BE2C (cell line): ENCODE results near the gene DMAC2.
"Not testable (repeated sequence)": the region's sequence is repeated elsewhere in the genome, so short reads cannot be mapped to it uniquely, and the experiment has no call there.

Source experiments
- DNase-seq: peaks from one replicate; pipeline ENCODE4 v3.0.0-alpha.2; 2020
- H3K27me3 ChIP-seq: fragments of 250-450 bp; sonication (Bioruptor Pico); 2 replicates; pipeline ENCODE4 v1.5.1; 2020; ENCODE audit warnings: mild to moderate bottlenecking
- H3K36me3 ChIP-seq: fragments of 250-450 bp; sonication (Bioruptor Pico); 2 replicates; pipeline ENCODE4 v1.5.1; 2020; ENCODE audit warnings: mild to moderate bottlenecking
- H3K4me1 ChIP-seq: fragments of 250-450 bp; sonication (Bioruptor Pico); 2 replicates; pipeline ENCODE4 v1.5.1; 2020
- H3K4me3 ChIP-seq: 2 replicates; pipeline ENCODE4 v1.5.1; 2011; ENCODE audit warnings: low read depth, low read length
- H3K9me3 ChIP-seq: fragments of 250-450 bp; sonication (Bioruptor Pico); 2 replicates; pipeline ENCODE4 v1.5.1; 2020
- CTCF ChIP-seq: IDR thresholded peaks from 2 replicates; pipeline ENCODE4 v1.5.1; 2012; ENCODE audit warnings: mild to moderate bottlenecking, low read depth, low read length

The DMAC2 gene

DNA sequence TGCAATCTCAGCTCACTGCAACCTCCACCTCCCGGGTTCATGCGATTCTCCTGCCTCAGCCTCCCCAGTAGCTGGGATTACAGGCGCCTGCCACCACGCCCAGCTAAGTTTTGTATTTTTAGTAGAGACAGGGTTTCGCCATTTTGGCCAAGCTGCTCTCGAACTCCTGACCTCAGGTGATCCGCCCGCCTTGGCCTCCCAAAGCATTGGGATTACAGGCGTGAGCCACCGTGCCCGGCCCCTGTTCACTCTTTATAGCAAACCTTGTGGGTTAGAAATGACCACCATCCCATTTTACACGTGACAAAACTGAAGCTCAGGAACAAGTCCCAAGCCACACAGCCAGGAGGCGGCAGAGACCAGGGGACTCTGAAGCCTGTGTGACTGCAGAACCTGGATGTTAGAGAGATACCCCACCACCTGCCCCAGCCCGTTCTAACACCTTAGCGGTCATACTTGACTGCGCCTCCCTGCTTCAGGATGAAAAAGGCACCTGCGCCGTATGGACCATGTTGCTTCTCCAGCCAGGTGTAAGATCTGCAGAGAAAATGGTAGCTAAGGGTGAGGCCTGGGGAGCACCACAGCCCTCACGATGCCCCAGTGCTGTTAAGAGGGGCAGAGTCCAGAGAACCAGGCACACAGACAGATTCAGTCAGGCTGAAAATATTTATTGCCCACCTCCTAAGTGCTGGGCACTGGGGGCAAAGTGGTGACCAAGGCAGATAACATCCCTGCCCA is 3.6 kb downstream of the DMAC2 start:
- no peaks in the 10 kb centered on the region for H3K4me1 ChIP-seq
- H3K4me3 ChIP-seq = no peak overlapping the region
- H3K9me3 ChIP-seq = no peaks in the 10 kb centered on the region
- no peak for DNase-seq
- H3K27me3 ChIP-seq = no peaks in the 10 kb centered on the region
- peaks cover 25% of the 10 kb centered on the region for H3K36me3 ChIP-seq
- TF ChIP-seq CTCF = no peak

GRCh38 chr19:41435376-41435775 is 4.3 kb downstream of the DMAC2 start:
- H3K4me1 ChIP-seq, DNase-seq, H3K9me3 ChIP-seq, H3K27me3 ChIP-seq, H3K4me3 ChIP-seq: not testable (repeated sequence)
- H3K36me3 ChIP-seq = peaks cover 29% of the 10 kb centered on the region

DNA sequence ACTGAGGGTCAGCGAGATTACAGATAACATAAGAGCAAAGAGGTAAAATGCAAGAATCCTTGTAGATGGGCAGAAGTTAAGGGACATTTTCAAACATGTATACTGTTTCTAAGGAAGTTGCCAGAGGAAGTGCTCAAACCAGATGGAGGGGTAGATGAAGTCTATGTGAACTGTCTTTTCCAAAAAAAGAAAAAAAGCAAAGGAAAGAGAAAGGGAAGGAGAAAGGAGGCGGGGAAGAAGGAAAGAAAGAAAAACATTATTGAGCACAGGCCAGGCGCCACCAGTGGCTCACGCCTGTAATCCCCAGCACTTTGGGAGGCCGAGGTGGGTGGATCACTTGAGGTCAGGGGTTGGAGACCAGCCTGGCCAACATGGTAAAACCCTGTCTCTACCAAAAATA is 5.3 kb downstream of the DMAC2 start:
- no peaks in the 10 kb centered on the region for H3K27me3 ChIP-seq
- H3K36me3 ChIP-seq = peaks cover 29% of the 10 kb centered on the region
- H3K9me3 ChIP-seq = no peaks in the 10 kb centered on the region
- H3K4me1 ChIP-seq = no peaks in the 10 kb centered on the region
- TF ChIP-seq CTCF = no peak
- DNase-seq = no peak
- no peak overlapping the region for H3K4me3 ChIP-seq

DNA sequence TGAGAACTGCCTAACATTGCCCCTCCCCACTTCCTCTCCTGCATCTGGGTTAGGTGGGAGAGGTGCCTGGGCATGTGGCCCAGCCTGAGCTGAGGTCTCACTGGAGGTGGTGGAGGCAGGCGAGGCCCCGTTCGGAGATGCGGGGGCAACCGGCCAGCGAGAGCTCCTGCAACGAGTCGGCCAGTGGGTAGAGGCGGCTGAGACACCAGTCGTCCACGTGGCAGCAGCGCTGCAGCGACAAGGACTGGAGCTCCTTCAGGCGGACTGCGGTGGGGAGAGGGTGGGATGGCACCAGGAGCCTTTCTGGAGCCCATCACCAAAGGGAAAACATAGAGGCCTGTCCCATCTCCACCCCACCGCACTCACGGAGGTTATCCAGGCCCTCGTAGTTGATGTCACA is 6.5 kb downstream of the DMAC2 start:
- no peak for TF ChIP-seq CTCF
- H3K4me3 ChIP-seq = no peak overlapping the region
- H3K9me3 ChIP-seq = no peaks in the 10 kb centered on the region
- H3K4me1 ChIP-seq = no peaks in the 10 kb centered on the region
- no peaks in the 10 kb centered on the region for H3K27me3 ChIP-seq
- peaks cover 29% of the 10 kb centered on the region for H3K36me3 ChIP-seq
- no peak for DNase-seq

DNA sequence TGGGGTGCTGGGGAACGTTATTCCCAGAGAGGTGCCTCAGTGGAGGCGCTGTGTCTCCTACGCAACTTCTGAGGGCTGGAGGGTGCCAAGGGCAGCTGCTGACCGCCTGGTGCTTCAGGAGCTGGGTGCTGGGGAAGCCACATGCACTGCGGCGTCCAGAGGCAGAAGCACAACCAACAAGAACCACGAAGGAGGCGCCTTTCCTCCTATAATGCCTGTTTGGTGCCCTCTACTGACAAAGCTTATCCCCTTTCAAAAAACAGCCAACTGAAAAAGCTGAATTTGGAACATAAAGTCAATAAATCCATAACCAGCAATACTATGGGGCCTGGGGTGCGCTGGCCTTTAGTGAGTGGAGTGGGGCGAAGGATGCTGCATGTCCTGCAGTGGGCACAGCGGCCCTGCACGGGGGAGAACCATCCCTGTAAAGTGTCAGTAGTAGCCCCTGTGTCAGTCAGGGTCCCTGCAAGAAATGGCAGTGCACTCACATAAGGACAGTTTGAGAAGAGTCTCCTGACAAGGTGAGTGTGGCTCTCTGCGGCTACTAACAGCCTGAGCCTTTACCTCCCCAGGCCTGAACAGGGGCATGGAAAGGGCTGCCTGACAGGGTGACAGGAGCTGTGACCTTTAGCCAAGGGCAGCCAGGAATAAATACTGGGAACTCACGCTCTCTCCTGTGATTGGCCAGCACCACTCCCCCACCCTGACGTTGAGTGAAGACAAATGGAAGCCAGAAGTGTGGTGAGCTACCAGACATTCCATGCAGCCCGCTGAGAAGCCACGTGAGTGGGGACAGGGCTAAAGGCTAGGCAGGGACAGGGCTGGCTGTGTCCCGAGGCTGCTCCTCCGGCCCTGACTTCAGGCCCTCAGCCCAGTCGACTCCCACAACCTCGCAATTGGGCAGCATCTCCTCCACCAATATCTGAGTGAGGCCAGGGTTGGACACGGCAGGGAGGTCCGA is 8.0 kb downstream of the DMAC2 start:
- Histone ChIP-seq H3K4me1 (peaks cover 5% of the 10 kb centered on the region; the same call in 1 of the 2 replicates), H3K4me3 (no peak overlapping the region), H3K27me3 (no peaks in the 10 kb centered on the region), H3K9me3 (no peaks in the 10 kb centered on the region), H3K36me3 (peaks cover 27% of the 10 kb centered on the region)
- peak; percentile 57 for TF ChIP-seq CTCF
- DNase-seq = peak; percentile 47

- Histone ChIP-seq H3K27me3 (no peaks in the 10 kb centered on the region), H3K4me3 (no peak overlapping the region), H3K36me3 (peaks cover 25% of the 10 kb centered on the region), H3K4me1 (peaks cover 6% of the 10 kb centered on the region; the same call in 1 of the 2 replicates), H3K9me3 (no peaks in the 10 kb centered on the region)
- DNase-seq = no peak
- TF ChIP-seq CTCF = no peak
Measured at GRCh38 chr19:41430922-41431321, 8.8 kb downstream of the DMAC2 start.
